ENCODE measurements around the gene SYNJ2. TPM values are rescaled to one million over a fixed set of nuclear protein-coding genes. Genes with fewer than 3 reads are reported as not detected.
A peak's percentile ranks its signal among the peaks of the same experiment; 100 is the strongest.

Gene SYNJ2
- total RNA-seq, 1 donor from 2014 or later: 60.3 TPM

DNA sequence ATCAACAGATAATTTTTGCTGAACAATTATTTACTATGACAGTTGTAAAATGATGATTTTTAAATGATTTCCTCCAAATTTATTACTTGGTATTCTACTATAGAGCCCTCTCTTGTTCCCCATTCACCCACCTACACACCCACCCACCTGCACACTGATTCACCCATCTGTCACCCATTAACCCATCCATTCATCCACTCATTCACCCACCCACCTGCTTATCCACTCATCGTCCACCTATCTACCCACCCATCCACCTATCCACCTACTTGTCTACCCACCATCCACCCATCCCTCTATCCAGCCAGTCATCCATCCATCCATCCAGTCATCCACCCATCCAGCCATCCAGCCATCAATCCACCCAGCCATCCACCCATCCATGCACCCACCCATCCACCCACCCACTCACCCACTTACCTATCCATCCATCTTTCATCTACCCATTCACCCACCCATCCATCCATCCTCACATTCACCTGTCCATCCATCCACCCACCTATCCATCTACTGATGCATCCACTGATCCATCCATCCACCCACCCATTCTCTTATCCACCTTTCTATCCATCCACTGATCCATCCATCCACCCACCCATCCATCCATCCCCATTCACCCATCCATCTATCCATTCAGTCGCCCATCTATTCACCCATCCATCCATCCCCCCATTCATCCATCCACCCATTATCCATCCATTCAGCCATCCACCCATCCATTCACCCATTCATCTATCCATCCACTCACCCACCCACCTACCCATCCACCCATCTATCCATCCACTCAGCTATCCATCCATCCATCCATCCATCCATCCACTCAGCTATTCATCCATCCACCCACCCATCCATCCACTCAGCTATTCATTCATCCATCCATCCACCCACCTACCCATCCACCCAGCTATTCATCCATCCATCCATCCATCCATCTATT lies 72.0 kb downstream of the SYNJ2 start:
- DNase-seq (ENCODE audit: low read depth, low spot score): no peak

DNA sequence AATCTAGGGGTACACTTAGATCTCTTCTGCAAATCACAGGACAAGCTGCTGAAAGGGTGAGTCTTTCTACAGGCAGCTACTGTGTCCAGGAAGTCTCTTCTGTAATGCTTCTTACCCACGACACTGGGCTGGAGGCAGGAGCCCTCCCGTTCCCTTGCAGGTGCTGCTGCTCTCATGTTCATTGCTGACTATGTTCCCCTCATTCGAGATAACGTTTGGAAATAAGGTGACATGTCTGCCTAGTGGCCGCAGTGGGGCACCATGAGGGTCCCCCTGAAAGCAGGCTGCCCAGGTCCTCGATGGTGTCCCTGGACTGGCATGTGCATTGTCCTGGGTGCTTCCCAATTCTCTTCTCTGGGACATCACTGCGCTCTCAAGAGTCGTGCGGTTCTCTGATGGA lies 74.7 kb downstream of the SYNJ2 start:
- no peak for DNase-seq (ENCODE audit: low read depth, low spot score)

DNA sequence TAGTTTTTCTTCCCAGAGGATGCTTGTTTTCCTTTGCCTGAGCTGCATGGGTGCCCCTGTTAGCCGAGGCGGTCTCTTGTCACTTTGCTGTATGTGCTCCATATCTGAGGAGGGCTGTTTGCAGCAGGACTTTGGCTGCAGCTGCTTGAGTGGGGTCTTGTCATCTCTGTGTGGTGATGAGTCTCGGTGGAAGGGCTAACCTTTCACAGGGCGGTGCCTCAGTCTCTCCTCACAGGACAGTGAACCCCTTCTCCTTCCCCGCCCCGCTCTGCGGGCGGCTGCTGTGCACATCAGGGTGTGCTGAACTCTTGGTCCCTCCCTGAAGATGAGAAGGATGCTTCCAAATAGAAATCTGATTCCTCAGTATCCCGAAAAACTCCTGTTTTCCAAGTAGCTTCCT lies 75.1 kb downstream of the SYNJ2 start:
- DNase-seq (ENCODE audit: low read depth, low spot score): no peak

DNA sequence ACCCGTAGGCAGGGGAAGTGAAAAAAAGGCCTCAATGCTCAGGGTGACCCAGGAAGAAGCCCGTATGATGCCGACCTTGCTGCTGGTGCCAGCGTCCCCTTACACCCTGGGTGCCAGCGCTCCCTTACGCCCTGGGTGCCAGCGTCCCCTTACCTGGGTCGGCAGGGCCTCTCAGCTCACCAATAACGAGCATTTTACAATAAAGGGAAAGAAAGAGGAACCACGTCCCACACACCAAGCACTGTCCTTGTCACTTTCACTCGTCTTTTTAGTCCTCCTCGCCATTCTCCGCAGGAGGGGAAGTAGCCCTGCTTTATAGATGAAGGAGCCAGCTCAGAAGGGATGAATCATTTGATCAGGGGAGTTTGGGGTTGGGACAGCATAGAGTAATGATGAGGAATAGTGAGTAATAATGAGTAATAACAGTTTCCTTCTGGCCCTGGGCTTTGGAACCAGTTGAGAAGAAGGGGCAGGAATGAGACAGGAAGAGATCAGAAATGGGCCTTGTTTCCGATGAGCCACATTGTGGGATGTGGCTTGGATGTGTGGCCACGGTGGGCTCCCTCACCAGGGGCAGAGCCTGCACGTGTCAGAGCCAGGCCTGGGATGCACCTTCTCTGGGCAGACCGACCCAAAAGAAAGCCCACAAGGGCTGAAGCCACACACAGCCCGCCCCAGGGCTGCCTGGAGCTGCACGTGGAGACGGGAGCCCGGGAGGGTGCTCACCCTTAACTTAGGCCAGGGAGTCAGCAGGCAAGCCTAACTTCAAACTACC lies 75.7 kb downstream of the SYNJ2 start:
- DNase-seq (ENCODE audit: low read depth, low spot score): peak; percentile 85

DNA sequence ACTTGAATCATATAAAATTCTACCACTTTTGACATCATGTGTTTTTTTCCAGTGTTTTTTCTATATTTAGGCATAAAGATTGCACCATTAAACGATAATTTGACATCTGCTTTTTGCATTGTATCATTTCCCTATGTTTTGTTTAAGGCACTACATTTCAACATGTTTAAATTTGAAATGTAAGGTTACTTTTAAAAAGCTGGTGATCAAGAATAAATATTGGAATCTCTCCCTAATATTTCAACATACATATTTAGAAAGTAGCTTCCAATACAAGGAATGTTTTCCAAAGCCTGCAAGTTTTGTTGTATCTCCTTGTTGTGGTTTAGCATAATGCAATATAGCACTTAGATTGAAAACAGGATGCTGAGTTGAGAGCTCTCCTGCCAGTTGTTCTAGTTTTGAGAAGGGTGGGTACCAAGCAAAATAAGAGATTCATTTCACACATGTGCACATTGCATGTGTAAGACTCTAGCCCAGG lies 76.5 kb downstream of the SYNJ2 start:
- no peak for DNase-seq (ENCODE audit: low read depth, low spot score)

DNA sequence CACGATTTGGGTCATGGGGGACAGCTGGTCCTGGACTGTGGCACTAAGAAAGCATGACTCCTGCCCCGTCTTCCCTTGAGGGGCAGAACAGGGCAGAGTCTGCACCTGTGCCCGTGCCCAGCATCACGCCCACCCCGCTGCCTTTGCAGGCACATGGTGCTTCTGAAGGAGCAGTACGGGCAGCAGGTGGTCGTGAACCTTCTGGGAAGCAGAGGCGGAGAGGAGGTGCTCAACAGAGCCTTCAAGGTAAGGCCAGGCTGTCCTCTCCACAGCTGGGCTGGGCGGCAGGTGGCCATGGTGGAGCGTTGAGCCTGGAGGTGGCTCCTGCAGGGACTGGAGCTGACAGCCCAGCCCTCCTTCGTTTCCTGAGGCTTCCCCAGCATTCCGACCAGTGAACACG lies 77.4 kb downstream of the SYNJ2 start:
- DNase-seq (ENCODE audit: low read depth, low spot score): no peak

DNA sequence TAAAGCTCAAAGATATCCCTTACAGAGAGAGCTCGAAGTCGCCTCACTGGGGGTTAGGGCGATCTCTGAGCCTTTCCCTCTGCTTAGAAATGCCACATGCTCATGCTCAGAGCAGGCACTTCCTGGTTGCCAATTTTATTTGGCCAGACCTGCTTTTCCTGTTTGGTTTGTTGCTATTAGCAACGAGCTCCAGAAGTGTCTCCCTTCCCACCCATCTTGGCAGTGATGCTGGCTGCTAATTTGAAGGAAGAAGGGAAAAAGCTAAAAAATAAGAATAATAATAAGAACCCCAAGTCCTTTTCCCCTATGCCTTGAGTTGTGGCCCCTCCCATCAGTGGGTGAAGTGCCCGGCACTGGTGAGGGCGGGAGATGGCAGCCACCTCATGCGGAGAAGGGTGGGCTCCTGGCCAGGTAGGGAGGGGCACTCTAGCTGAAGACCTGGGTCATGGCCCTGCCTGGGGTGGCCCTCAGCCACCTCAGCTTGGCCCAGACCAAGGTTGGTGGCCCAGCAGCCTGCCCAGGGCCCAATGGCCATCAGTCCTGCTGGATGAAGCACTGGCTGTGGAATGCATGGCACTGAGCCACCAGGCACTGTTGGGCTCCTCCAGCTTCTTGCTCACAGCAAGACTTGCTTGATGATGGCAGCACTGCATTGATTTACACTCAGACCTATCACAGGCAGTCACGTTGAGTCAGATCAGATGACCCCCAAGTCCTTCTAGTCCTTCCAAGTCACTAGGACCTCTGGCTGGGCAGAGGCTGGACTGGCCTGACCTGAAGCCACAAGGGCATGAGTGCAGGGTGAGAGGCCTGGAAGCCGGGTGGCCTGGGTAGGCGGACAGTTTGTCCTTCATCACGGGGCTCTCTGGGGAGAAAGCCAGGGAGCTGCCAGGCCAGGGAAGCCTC lies 79.0 kb downstream of the SYNJ2 start:
- peak; percentile 87 for DNase-seq (ENCODE audit: low read depth, low spot score)

DNA sequence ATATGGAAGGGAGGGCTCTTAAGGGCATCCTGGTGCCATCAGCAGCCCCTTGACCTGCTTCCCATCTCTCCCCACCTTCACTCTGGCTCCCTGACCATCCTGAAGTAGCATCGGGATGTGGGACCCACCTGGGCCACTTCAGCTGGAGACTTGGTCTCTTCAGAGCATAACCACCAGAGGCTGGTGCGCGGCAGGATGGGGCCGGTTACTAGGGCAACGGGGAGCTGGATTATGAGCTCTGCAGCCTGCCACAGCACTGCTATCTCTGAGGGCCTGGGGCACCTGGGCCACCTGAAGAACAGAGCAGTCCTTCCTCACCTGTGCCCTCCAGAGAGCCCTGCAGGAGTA lies 79.7 kb downstream of the SYNJ2 start:
- no peak for DNase-seq (ENCODE audit: low read depth, low spot score)

DNA sequence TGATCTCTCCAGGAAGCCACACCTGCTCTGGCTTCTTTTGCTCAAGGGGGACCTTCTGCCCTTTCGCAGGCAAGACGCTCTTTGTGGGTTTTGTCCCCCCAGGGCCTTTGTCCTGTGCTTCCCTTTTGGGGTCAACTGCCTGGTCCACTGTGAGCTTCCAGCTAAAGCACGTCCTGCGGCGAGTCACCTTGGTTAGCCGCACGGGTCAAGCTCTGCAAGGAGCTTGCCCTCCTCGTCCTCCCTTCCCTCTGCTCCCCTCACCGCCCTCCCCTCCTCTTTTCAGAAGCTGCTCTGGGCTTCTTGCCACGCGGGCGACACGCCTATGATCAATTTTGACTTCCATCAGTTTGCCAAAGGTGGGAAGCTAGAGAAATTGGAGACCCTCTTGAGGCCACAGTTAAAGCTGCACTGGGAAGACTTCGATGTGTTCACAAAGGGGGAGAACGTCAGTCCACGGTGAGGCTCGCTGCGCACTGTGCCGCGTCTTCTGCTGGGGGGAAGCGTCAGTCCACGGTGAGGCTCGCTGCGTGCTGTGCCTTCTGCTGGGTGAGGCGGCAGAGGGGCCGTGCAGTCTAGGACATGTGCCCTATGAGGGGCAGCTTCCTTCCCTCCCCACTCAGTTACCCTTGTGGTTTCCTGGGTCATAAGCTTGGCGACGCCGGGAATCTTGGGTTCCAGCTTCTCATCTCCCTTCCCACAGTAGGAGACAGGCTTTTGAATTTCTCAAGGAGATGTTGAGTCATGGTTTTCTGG lies 80.2 kb downstream of the SYNJ2 start:
- no peak for DNase-seq (ENCODE audit: low read depth, low spot score)

DNA sequence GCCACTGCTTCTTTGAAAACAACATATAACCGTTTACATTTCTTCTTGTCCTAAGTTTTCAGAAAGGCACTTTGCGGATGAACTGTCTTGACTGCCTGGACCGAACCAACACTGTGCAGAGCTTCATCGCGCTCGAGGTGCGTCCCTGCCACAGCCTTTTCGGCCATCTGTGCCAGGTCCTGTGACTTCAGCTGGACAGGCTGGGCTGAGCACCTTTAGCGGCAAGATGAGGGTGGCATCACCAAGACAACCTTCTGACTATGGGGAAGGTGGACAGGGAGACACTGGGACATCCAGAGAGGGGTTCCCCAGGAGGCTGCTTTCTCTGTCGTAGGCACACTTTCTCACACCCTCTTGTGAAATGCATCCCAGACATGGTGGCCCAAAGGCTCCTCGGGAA lies 82.1 kb downstream of the SYNJ2 start:
- DNase-seq (ENCODE audit: low read depth, low spot score): no peak

DNA sequence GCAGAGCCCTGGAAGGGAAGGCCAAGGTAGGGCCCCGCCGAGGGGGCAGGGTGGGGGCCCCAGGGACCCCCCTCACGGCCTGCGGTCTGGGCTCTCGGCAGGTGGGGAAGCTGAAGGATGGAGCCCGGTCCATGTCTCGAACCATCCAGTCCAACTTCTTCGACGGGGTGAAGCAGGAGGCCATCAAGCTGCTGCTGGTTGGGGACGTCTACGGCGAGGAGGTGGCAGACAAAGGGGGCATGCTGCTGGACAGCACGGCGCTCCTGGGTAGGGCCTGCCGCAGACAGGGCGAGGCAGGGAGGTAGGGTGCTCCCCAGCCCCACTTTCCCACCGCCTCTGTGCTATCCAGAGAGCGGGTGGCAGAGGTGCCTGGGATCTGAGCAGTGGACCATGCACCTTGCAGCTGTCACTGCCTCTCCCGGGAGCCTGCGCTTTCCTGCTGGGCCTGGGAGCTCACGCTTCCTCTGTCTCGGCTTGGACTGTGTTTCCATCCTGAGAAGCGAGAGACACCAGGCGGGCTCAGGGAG lies 83.1 kb downstream of the SYNJ2 start:
- DNase-seq (ENCODE audit: low read depth, low spot score): no peak

DNA sequence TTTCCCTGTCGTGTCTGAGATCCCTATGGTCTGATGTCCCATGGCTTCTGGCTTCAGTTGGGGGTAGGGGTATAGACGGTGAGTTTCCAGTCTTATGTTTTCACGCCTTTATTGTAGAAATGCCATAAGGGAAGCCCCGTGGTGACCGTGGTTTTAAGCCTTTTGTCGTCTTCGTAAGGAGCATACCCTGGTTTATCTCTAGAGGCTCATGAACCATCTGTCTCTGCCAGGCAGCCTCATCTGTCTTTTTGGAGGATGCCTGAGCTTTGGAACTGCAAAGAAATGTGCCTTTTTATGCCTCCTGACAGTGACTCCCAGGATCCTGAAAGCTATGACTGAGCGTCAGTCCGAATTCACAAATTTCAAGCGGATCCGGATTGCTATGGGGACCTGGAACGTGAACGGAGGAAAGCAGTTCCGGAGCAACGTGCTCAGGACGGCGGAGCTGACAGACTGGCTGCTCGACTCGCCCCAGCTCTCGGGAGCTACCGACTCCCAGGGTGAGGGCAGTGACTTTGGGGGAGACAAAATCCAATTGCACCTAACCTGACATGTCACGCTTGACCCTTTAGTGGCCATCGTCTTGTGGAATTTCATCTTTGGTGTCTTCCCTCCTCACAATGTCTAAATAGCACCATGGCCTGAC lies 84.6 kb downstream of the SYNJ2 start:
- DNase-seq (ENCODE audit: low read depth, low spot score): no peak

DNA sequence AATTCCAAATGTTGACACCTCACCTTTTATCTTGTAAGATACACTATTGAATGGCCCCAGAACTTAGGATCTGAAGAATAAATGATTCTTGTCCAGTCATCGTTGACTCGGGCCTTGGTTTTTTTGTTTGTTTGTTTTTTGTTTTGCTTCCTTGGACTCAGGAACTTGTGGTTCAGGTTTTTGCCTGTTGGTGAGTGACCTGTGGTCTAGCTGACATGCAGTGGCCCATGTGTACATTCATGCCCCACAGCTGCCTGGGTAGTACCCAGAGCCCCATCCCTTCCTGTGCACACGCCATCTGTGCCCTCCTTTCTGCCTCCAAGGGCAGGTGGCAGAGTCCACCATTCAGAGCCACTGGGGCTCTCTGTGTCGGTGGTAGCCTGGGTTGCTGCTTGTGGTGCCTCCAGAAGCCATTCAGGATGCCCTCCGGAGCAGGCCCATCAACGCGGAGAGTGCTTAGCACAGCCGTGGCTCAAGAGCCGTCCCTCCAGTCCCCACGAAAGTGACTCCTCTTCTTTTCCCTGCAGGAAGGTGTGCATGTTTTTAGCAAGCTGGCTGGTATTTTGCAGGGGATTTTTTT lies 85.9 kb downstream of the SYNJ2 start:
- DNase-seq (ENCODE audit: low read depth, low spot score): no peak

DNA sequence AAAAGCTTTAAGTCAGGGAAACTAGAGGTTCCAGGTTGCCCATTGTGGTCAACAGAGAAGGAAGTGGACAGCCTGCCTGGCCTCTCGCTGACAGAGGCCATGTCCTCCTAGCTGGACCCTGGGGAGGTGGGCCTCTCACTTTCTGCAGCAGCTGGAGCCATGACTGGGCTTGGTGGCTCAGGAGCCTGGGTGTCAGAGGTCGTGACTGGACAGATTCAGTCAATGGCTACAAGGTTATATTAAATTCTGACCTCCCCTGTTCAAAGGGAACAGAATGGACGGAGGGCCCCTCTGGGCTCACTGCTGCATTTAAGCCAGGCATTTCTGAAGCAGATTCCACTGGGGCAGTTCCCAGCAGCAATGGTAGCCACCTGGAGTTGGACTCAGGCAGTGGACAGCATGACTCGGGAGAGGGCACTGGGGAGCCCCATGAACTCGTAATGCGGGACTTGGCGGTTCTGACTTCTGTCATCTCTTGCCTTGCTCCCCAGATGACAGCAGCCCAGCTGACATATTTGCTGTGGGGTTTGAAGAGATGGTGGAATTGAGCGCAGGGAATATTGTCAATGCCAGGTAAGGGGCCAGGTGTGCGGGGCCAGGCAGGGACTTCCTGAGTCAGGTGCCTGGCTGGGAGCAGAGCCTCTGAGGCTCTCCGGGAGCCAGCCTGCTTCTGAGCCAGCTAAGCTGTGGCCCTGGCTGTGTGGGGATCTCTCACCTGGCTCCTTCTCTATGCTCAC lies 86.7 kb downstream of the SYNJ2 start:
- no peak for DNase-seq (ENCODE audit: low read depth, low spot score)

DNA sequence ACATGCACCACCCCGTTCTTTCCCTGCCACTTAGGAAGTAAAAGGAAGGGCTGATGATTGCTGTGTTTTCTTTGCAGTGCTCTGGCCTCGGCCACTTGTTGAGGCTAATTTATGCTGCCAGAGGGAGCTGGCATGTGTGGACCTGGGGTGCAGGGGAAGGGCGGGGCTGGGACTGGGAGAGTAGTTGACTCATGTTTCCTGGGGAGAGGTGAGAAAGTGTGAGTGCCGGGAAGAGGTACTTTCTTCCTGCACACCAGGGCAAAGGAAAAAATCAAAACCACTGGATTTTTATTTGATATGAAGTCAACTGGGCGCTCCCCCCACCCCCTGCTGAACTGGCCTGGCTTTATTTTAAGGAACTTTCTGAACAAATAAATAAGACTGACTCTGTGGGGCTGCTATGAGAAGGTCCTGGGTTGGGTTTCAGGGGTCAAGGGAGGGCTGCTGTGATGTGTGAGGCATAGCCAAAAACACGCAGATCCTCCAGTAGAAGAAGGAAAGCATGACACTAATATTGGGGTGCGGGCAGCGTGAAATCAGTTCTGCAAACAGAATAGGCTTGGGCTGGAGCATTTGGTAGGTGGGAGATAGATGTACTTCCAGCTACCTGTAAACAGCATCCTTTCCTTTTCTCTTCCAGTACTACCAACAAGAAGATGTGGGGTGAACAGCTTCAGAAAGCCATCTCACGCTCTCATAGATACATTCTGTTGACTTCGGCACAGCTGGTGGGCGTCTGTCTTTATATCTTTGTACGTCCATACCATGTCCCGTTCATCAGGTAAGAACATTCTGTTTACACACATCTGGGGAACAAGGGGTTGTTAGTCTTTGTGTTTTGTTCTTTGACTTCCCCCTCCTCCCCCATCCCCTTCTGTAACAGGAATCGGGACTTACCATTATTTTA lies 87.5 kb downstream of the SYNJ2 start:
- peak; percentile 41 for DNase-seq (ENCODE audit: low read depth, low spot score)

DNA sequence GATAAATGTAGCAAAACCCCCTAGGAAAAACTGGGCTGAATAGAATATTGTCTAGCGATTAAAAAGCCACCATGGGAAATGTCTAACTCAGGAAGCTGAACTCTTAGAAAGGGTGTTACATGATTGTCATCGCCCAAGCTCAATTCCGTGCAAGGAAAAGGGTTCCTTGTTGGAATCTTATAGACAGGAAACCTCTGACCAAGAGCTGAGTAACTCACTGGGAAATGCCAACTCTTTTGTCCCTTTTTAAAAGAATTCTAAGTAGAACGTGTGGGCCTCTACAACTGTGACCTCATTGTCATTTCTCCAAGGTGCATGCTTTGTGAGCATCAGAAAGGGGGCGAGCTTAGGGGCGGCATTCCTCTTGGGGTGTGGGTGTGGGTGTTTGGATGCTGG lies 88.1 kb downstream of the SYNJ2 start:
- peak; percentile 85 for DNase-seq (ENCODE audit: low read depth, low spot score)

DNA sequence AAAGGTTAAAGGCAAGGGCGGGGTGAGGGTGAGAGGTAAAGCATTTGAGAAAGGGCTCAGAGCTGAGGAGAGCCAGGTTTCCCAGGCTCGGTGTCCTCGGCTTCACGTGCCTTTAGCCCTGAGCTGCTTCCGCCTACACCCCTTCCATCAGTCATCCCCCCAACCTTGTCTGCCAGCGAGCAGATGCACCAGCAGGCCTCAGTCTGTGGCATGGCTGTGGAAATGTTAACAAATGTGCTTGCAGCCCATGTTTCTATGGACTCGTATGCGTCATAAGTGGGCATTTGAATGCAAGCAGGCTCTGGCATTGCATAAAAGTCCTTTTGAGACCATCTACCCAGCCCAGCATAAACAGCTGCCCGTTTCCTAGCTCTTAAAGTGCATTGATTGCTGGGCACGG lies 88.8 kb downstream of the SYNJ2 start:
- DNase-seq (ENCODE audit: low read depth, low spot score): no peak
